H9 (cell line): ENCODE results near the gene YPEL1. TPM values are rescaled to one million over a fixed set of nuclear protein-coding genes. Genes with fewer than 3 reads are reported as not detected.

ENCODE experiments used
- DNase-seq: peaks from one replicate; pipeline ENCODE4 v3.0.0-alpha.2; 2017
- H2AFZ ChIP-seq: one replicate; pipeline ENCODE4 v1.6.1; 2013; ENCODE audit warnings: mild to moderate bottlenecking, low read length, control low read depth, moderate library complexity
- H2AK5ac ChIP-seq: 2 replicates; pipeline ENCODE4 v1.6.1; 2013; ENCODE audit warnings: low read length, control low read depth, mixed read lengths; ENCODE audit not compliant: insufficient read length
- H2BK120ac ChIP-seq: one replicate; pipeline ENCODE4 v1.6.1; 2013; ENCODE audit warnings: low read depth, mild to moderate bottlenecking, low read length, control low read depth, inconsistent platforms; ENCODE audit not compliant: poor library complexity, severe bottlenecking
- H2BK12ac ChIP-seq: 2 replicates; pipeline ENCODE4 v1.6.1; 2013; ENCODE audit warnings: low read length, control low read depth, mixed read lengths, low read depth; ENCODE audit not compliant: insufficient read length
- H2BK15ac ChIP-seq: 2 replicates; pipeline ENCODE4 v1.6.1; 2013; ENCODE audit warnings: low read depth, low read length, control low read depth
- H2BK20ac ChIP-seq: one replicate; pipeline ENCODE4 v1.6.1; 2013; ENCODE audit warnings: low read depth, mild to moderate bottlenecking, low read length, control low read depth, inconsistent platforms; ENCODE audit not compliant: poor library complexity, severe bottlenecking
- H2BK5ac ChIP-seq: 2 replicates; pipeline ENCODE4 v1.6.1; 2013; ENCODE audit warnings: low read length, control low read depth, mixed read lengths; ENCODE audit not compliant: insufficient read length
- H3K14ac ChIP-seq: 2 replicates; pipeline ENCODE4 v1.6.1; 2013; ENCODE audit warnings: low read length, control low read depth; ENCODE audit not compliant: insufficient read depth
- H3K18ac ChIP-seq: 2 replicates; pipeline ENCODE4 v1.6.1; 2013; ENCODE audit warnings: low read depth, mild to moderate bottlenecking, mixed read lengths, low read length, control low read depth; ENCODE audit not compliant: insufficient read length
- H3K23ac ChIP-seq: 2 replicates; pipeline ENCODE4 v1.6.1; 2013; ENCODE audit warnings: low read length, control low read depth, mixed read lengths, low read depth; ENCODE audit not compliant: insufficient read length
- H3K23me2 ChIP-seq: 2 replicates; pipeline ENCODE4 v1.6.1; 2013; ENCODE audit warnings: low read depth, mild to moderate bottlenecking, mixed read lengths, low read length, control low read depth; ENCODE audit not compliant: insufficient read length, poor library complexity, severe bottlenecking
- H3K27ac ChIP-seq: 2 replicates; pipeline ENCODE4 v1.5.1; 2013; ENCODE audit warnings: low read length, control low read depth, mixed read lengths, low read depth; ENCODE audit not compliant: insufficient read length
- H3K27me3 ChIP-seq: 2 replicates; pipeline ENCODE4 v1.6.1; 2013; ENCODE audit warnings: low read length, control low read depth, inconsistent platforms; ENCODE audit not compliant: insufficient read depth
- H3K4ac ChIP-seq: 2 replicates; pipeline ENCODE4 v1.6.1; 2013; ENCODE audit warnings: low read depth, mild to moderate bottlenecking, control low read depth, inconsistent platforms, low read length, moderate library complexity
- H3K4me1 ChIP-seq: 2 replicates; pipeline ENCODE4 v1.6.1; 2013; ENCODE audit warnings: low read length, control low read depth, inconsistent platforms; ENCODE audit not compliant: insufficient read depth
- H3K4me2 ChIP-seq: 2 replicates; pipeline ENCODE4 v1.6.1; 2013; ENCODE audit warnings: low read length, control low read depth, mixed read lengths; ENCODE audit not compliant: insufficient read length, insufficient read depth
- H3K56ac ChIP-seq: 2 replicates; pipeline ENCODE4 v1.6.1; 2013; ENCODE audit warnings: low read depth, mild to moderate bottlenecking, mixed read lengths, low read length, control low read depth; ENCODE audit not compliant: insufficient read length
- H3K79me1 ChIP-seq: 2 replicates; pipeline ENCODE4 v1.6.1; 2013; ENCODE audit warnings: low read depth, mild to moderate bottlenecking, moderate library complexity, low read length, control low read depth, inconsistent platforms; ENCODE audit not compliant: insufficient read depth, poor library complexity, severe bottlenecking
- H3K79me2 ChIP-seq: 2 replicates; pipeline ENCODE4 v1.6.1; 2013; ENCODE audit warnings: low read length, control low read depth, inconsistent platforms; ENCODE audit not compliant: insufficient read depth
- H3K9ac ChIP-seq: 2 replicates; pipeline ENCODE4 v1.6.1; 2013; ENCODE audit warnings: low read length, control low read depth, mixed read lengths; ENCODE audit not compliant: insufficient read length; ENCODE audit errors: extremely low read depth
- H3K9me3 ChIP-seq: one replicate; pipeline ENCODE4 v1.6.1; 2013; ENCODE audit warnings: low read depth, low read length, inconsistent platforms; ENCODE audit not compliant: control insufficient read depth
- H3T11ph ChIP-seq: one replicate; pipeline ENCODE4 v1.6.1; 2013; ENCODE audit warnings: mild to moderate bottlenecking, low read length, control low read depth, inconsistent platforms
- H4K20me1 ChIP-seq: one replicate; pipeline ENCODE4 v1.6.1; 2013; ENCODE audit not compliant: control insufficient read depth, insufficient read length, insufficient read depth
- H4K5ac ChIP-seq: 2 replicates; pipeline ENCODE4 v1.6.1; 2013; ENCODE audit warnings: low read depth, mild to moderate bottlenecking, mixed read lengths, low read length, control low read depth; ENCODE audit not compliant: insufficient read length
- H4K8ac ChIP-seq: replicated peaks from 2 replicates; pipeline ENCODE4 v1.6.1; 2013; ENCODE audit warnings: low read length, control low read depth, mixed read lengths, low read depth; ENCODE audit not compliant: insufficient read length
- H4K91ac ChIP-seq: 2 replicates; pipeline ENCODE4 v1.6.1; 2013; ENCODE audit warnings: low read depth, mild to moderate bottlenecking, moderate library complexity, mixed read lengths, low read length, control low read depth; ENCODE audit not compliant: insufficient read length
- H3K27ac Mint-ChIP-seq, 3 experiments: 2 replicates in 2 of 3; 3 replicates in 1 of 3; pipeline ENCODE4 v1.8.0; 2020 to 2021; ENCODE audit warnings: mixed read lengths in 3 of 3, mild to moderate bottlenecking in 1 of 3, moderate library complexity in 1 of 3
- H3K27me3 Mint-ChIP-seq: 2 replicates; pipeline ENCODE4 v1.8.0; 2021; ENCODE audit warnings: low read depth, mild to moderate bottlenecking, moderate library complexity, mixed read lengths
- H3K36me3 Mint-ChIP-seq, 3 experiments: 2 replicates in 2 of 3; 3 replicates in 1 of 3; pipeline ENCODE4 v1.8.0; 2020 to 2021; ENCODE audit warnings: low read depth in 3 of 3, mixed read lengths in 3 of 3; ENCODE audit not compliant: insufficient read depth in 1 of 3
- H3K4me1 Mint-ChIP-seq, 2 experiments: 2 replicates each; pipeline ENCODE4 v1.8.0; 2020; ENCODE audit warnings: mixed read lengths in 2 of 2
- H3K4me3 Mint-ChIP-seq, 2 experiments: 2 replicates in 1 of 2; 3 replicates in 1 of 2; pipeline ENCODE4 v1.8.0; 2020 to 2021; ENCODE audit warnings: mild to moderate bottlenecking in 2 of 2, mixed read lengths in 2 of 2, moderate library complexity in 1 of 2
- H3K9me3 Mint-ChIP-seq, 2 experiments: 2 replicates in 1 of 2; 3 replicates in 1 of 2; pipeline ENCODE4 v1.8.0; 2020; ENCODE audit warnings: mild to moderate bottlenecking in 2 of 2, mixed read lengths in 2 of 2, moderate library complexity in 1 of 2
- WGBS: extraction: QIAGEN DNeasy Blood & Tissue Kit; methylation state at CpG from one replicate; pipeline ENCODE4 v1.1.7; 2013; ENCODE audit warnings: missing lambda C conversion rate, low lambda C conversion rate, mixed read lengths; ENCODE audit not compliant: insufficient read length; ENCODE audit errors: extremely low coverage; 5-methylcytosine and 5-hydroxymethylcytosine counted together
- total RNA-seq: library from RNA; stranded (reverse); gene quantifications from 2 replicates; pipeline ENCODE4 v1.2.1, GENCODE V29; 2021
- TF ChIP-seq, protein P1 (sequence below): fragments of 200-600 bp; sonication (generic); conservative IDR thresholded peaks from 3 replicates; pipeline ENCODE4 v1.8.0; 2021; ENCODE audit warnings: antibody characterized with exemption, mild to moderate bottlenecking

Gene YPEL1
- total RNA-seq, 1 experiment from 2014 or later, result 5.4 TPM

DNA sequence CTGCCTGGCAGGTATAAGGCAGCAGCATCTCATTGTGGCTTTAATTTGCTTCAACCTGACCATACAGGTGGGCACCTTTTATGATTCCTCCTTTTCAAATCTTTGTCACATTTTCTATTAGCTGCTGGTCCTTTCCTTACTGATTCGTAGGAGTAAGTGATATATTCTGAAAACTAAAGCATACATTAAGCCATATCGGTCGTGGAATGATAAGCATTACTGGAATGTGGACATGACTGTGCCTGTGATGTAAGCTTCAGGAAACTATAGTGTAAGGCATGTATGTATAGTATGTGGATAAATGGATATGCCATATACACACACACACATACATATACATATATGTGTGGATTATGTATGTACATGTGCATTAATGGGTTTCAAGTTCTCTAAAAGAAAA lies 20.8 kb downstream of the YPEL1 start:
- Mint-ChIP-seq H3K4me3 (no peak overlapping the region), H3K36me3 (peaks cover 4 to 8% (median 7%) of the 10 kb centered on the region in 3 experiments; a peak in 6 of 7 replicates), H3K27me3 (no peaks in the 10 kb centered on the region), H3K9me3 (no peaks in the 10 kb centered on the region), H3K4me1 (peaks cover 0 to 9% of the 10 kb centered on the region in 2 experiments; a peak in 2 of 4 replicates), H3K27ac (no peak overlapping the region; a peak in 2 of 7 replicates)
- no CpG with 5 or more reads among the region's 3 CpGs for WGBS
- Histone ChIP-seq H3K4ac (no peak overlapping the region), H3K9me3 (no peaks in the 10 kb centered on the region), H4K8ac (no peak overlapping the region), H3K4me1 (no peaks in the 10 kb centered on the region), H2BK5ac (no peak overlapping the region), H3T11ph (no peak overlapping the region), H3K23ac (no peak overlapping the region), H3K18ac (no peak overlapping the region), H3K79me1 (no peaks in the 10 kb centered on the region), H4K91ac (no peak overlapping the region), H2BK20ac (no peak overlapping the region), H3K27ac (no peak overlapping the region), H2AFZ (no peak overlapping the region), H2BK15ac (no peak overlapping the region), H4K20me1 (no peaks in the 10 kb centered on the region), H2BK12ac (no peak overlapping the region), H3K23me2 (no peaks in the 10 kb centered on the region), H2AK5ac (no peak overlapping the region), H3K14ac (no peak overlapping the region), H3K27me3 (no peaks in the 10 kb centered on the region), H3K9ac (no peak overlapping the region), H3K79me2 (peaks cover 3% of the 10 kb centered on the region; the same call in 1 of the 2 replicates), H4K5ac (no peak overlapping the region), H3K56ac (no peak overlapping the region), H3K4me2 (no peak overlapping the region), H2BK120ac (no peak overlapping the region)
- no peak for DNase-seq
- TF ChIP-seq, protein P1, sequence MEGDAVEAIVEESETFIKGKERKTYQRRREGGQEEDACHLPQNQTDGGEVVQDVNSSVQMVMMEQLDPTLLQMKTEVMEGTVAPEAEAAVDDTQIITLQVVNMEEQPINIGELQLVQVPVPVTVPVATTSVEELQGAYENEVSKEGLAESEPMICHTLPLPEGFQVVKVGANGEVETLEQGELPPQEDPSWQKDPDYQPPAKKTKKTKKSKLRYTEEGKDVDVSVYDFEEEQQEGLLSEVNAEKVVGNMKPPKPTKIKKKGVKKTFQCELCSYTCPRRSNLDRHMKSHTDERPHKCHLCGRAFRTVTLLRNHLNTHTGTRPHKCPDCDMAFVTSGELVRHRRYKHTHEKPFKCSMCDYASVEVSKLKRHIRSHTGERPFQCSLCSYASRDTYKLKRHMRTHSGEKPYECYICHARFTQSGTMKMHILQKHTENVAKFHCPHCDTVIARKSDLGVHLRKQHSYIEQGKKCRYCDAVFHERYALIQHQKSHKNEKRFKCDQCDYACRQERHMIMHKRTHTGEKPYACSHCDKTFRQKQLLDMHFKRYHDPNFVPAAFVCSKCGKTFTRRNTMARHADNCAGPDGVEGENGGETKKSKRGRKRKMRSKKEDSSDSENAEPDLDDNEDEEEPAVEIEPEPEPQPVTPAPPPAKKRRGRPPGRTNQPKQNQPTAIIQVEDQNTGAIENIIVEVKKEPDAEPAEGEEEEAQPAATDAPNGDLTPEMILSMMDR, result no peak
